HepG2 (cell line): ENCODE measurements around the gene SEC14L6. TPM values are rescaled to one million over a fixed set of nuclear protein-coding genes. Genes with fewer than 3 reads are reported as not detected.

Experiments used
- ARHGAP35 ChIP-seq: sonication (generic); formaldehyde crosslinking; IDR thresholded peaks from 2 replicates; pipeline ENCODE4 v1.9.0; 2022; ENCODE audit warnings: mild to moderate bottlenecking, inconsistent platforms, moderate library complexity, missing genetic modification reagents, borderline replicate concordance
- CREM ChIP-seq, 2 experiments: sonication (generic) in 1 of 2; formaldehyde crosslinking in 1 of 2; IDR thresholded peaks; 2 replicates each; pipeline versions ENCODE4 v1.4.0 to v1.6.1; 2016 to 2020; ENCODE audit warnings: antibody characterized with exemption in 1 of 2, mild to moderate bottlenecking in 1 of 2, missing genetic modification reagents in 1 of 2
- POLR2AphosphoS5 ChIP-seq: IDR thresholded peaks from 2 replicates; pipeline ENCODE4 v1.6.1; 2012; ENCODE audit warnings: low read depth, low read length
- RARA ChIP-seq: IDR thresholded peaks from 2 replicates; pipeline ENCODE4 v1.6.1; 2016; ENCODE audit warnings: missing genetic modification reagents, missing compliant biosample characterization
- RORA ChIP-seq: sonication (generic); formaldehyde crosslinking; IDR thresholded peaks from 2 replicates; pipeline ENCODE4 v1.5.0; 2020; ENCODE audit warnings: mild to moderate bottlenecking, missing genetic modification reagents, moderate library complexity
- SIN3A ChIP-seq: IDR thresholded peaks from 2 replicates; pipeline ENCODE4 v1.6.1; 2011; ENCODE audit warnings: low read depth, mild to moderate bottlenecking, control low read depth, low read length, borderline replicate concordance
- TAF1 ChIP-seq: sonication (generic); formaldehyde crosslinking; IDR thresholded peaks from 2 replicates; pipeline ENCODE4 v1.4.0; 2020; ENCODE audit warnings: missing genetic modification reagents
- YEATS4 ChIP-seq: sonication (generic); formaldehyde crosslinking; IDR thresholded peaks from 2 replicates; pipeline ENCODE4 v1.4.0; 2020; ENCODE audit warnings: missing genetic modification reagents, borderline replicate concordance
- ZFX ChIP-seq: sonication (generic); formaldehyde crosslinking; IDR thresholded peaks from 2 replicates; pipeline ENCODE4 v1.4.0; 2020; ENCODE audit warnings: mild to moderate bottlenecking, low read depth, missing genetic modification reagents, moderate library complexity
- polyA plus RNA-seq, 8 experiments: library from polyadenylated mRNA; depleted of rRNA in 3 of 8; stranded (reverse) in 7 of 8; unstranded in 1 of 8; fragments of >200 nt; fragmentation: Illumina TruSeq in 4 of 8; extraction: Trizol in 4 of 8; gene quantifications; 2 replicates each; pipeline versions ENCODE4 v1.2.1 to v1.2.3, GENCODE V29; 2011 to 2016; ENCODE audit warnings: low read depth in 4 of 8, missing spikeins in 1 of 8, mixed read lengths in 1 of 8; ENCODE audit not compliant: insufficient read depth in 1 of 8
- total RNA-seq, 5 experiments: library from RNA; depleted of rRNA; stranded (reverse); fragments of >200 nt; fragmentation: Illumina TruSeq; extraction: Trizol; gene quantifications; 2 replicates each; pipeline ENCODE4 v1.2.3, GENCODE V29; 2016; ENCODE audit warnings: low read depth in 1 of 5
- TF ChIP-seq, protein P1 (sequence below): IDR thresholded peaks from 2 replicates; pipeline ENCODE4 v1.6.1; 2016; ENCODE audit warnings: low read depth, control low read depth
- TF ChIP-seq, protein P2 (sequence below): sonication (generic); formaldehyde crosslinking; IDR thresholded peaks from 2 replicates; pipeline ENCODE4 v1.4.0; 2020; ENCODE audit warnings: missing genetic modification reagents
- TF ChIP-seq, protein P3 (sequence below): IDR thresholded peaks from 2 replicates; pipeline ENCODE4 v1.6.1; 2012; ENCODE audit warnings: low read depth, low read length, improper control_type of control experiment
- TF ChIP-seq, protein P4 (sequence below): sonication (generic); formaldehyde crosslinking; IDR thresholded peaks from 2 replicates; pipeline ENCODE4 v1.5.1; 2020; ENCODE audit warnings: missing genetic modification reagents, mild to moderate bottlenecking, borderline replicate concordance
- TF ChIP-seq, protein P5 (sequence below): IDR thresholded peaks from 2 replicates; pipeline ENCODE4 v1.6.1; 2016; ENCODE audit warnings: control low read depth
- TF ChIP-seq, protein P6 (sequence below): sonication (generic); formaldehyde crosslinking; IDR thresholded peaks from 2 replicates; pipeline ENCODE4 v1.5.1; 2020; ENCODE audit warnings: mild to moderate bottlenecking, missing genetic modification reagents, moderate library complexity

Gene SEC14L6
- total and polyA plus RNA-seq, 2 of the 13 experiments (the other 11 are each of a cell fraction or from before 2014, with no cell fraction given), result 0.09 to 9.3 TPM

DNA sequence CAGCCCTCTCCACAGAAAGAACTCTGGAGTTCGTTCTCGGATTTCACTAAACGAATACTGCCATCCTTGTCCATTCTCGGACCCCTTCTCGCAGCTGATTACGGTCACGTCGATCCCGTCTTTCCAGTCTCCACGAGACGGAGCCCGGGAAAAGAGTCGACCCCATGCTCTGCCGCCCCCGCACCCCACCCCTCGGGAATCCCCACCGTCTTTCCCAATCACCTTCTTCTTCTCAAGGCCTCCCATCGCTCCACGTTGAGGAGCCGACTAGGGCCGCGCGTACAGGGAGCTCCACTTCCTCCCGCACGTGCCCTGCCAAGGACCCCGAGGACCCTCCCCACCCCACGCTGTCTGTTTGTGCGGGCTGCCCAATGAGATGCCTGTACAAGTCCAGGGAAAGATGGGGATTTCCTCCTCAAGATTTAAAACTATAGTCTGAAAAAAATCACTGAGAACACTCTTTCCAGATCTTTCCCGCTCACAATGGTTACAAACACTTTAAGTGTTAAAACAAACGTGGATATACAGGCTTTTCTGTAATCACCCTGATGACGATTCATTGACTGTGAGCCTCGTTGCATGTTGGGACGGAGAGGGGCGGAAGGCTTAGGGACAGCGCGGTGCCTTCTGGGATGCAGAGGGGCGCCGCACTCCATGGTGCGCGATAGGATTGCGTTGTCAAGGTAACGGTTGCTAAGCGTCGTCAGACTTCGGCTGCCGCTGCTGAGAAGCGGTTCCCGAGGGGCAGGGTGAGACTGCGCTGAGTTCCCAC is 45.2 kb upstream of the SEC14L6 start, which contains the start of gene PES1 (continued):
- TF ChIP-seq, protein P1, sequence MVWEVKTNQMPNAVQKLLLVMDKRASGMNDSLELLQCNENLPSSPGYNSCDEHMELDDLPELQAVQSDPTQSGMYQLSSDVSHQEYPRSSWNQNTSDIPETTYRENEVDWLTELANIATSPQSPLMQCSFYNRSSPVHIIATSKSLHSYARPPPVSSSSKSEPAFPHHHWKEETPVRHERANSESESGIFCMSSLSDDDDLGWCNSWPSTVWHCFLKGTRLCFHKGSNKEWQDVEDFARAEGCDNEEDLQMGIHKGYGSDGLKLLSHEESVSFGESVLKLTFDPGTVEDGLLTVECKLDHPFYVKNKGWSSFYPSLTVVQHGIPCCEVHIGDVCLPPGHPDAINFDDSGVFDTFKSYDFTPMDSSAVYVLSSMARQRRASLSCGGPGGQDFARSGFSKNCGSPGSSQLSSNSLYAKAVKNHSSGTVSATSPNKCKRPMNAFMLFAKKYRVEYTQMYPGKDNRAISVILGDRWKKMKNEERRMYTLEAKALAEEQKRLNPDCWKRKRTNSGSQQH (CRISPR knock-in tag), result peak; percentile 64; the same call in 1 of the 2 replicates
- TF ChIP-seq, protein P2, sequence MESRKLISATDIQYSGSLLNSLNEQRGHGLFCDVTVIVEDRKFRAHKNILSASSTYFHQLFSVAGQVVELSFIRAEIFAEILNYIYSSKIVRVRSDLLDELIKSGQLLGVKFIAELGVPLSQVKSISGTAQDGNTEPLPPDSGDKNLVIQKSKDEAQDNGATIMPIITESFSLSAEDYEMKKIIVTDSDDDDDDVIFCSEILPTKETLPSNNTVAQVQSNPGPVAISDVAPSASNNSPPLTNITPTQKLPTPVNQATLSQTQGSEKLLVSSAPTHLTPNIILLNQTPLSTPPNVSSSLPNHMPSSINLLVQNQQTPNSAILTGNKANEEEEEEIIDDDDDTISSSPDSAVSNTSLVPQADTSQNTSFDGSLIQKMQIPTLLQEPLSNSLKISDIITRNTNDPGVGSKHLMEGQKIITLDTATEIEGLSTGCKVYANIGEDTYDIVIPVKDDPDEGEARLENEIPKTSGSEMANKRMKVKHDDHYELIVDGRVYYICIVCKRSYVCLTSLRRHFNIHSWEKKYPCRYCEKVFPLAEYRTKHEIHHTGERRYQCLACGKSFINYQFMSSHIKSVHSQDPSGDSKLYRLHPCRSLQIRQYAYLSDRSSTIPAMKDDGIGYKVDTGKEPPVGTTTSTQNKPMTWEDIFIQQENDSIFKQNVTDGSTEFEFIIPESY (CRISPR knock-in tag), result no peak
- TF ChIP-seq SIN3A (peak; percentile 84), ARHGAP35 (CRISPR knock-in tag) (0 out of 2 replicates have a peak, but pooled peaks have one; percentile 34), CREM (IDR thresholded peaks at IDR 0.05) (peak; percentile 99), CREM (CRISPR knock-in tag; IDR thresholded peaks at IDR 0.05) (peak; percentile 58; the same call in 1 of the 2 replicates), POLR2AphosphoS5 (peak; percentile 77), TAF1 (peak; percentile 39; the same call in 1 of the 2 replicates), YEATS4 (CRISPR knock-in tag) (peak; percentile 72), ZFX (CRISPR knock-in tag) (peak; percentile 88), RORA (no peak), RARA (CRISPR knock-in tag) (0 out of 2 replicates have a peak, but pooled peaks have one; percentile 7)
- TF ChIP-seq, protein P3, sequence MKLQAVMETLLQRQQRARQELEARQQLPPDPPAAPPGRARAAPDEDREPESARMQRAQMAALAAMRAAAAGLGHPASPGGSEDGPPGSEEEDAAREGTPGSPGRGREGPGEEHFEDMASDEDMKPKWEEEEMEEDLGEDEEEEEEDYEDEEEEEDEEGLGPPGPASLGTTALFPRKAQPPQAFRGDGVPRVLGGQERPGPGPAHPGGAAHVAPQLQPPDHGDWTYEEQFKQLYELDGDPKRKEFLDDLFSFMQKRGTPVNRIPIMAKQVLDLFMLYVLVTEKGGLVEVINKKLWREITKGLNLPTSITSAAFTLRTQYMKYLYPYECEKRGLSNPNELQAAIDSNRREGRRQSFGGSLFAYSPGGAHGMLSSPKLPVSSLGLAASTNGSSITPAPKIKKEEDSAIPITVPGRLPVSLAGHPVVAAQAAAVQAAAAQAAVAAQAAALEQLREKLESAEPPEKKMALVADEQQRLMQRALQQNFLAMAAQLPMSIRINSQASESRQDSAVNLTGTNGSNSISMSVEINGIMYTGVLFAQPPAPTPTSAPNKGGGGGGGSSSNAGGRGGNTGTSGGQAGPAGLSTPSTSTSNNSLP, result peak; percentile 90
- TF ChIP-seq, protein P4, sequence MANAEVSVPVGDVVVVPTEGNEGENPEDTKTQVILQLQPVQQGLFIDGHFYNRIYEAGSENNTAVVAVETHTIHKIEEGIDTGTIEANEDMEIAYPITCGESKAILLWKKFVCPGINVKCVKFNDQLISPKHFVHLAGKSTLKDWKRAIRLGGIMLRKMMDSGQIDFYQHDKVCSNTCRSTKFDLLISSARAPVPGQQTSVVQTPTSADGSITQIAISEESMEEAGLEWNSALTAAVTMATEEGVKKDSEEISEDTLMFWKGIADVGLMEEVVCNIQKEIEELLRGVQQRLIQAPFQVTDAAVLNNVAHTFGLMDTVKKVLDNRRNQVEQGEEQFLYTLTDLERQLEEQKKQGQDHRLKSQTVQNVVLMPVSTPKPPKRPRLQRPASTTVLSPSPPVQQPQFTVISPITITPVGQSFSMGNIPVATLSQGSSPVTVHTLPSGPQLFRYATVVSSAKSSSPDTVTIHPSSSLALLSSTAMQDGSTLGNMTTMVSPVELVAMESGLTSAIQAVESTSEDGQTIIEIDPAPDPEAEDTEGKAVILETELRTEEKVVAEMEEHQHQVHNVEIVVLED (CRISPR knock-in tag), result peak; percentile 88
- TF ChIP-seq, protein P5, sequence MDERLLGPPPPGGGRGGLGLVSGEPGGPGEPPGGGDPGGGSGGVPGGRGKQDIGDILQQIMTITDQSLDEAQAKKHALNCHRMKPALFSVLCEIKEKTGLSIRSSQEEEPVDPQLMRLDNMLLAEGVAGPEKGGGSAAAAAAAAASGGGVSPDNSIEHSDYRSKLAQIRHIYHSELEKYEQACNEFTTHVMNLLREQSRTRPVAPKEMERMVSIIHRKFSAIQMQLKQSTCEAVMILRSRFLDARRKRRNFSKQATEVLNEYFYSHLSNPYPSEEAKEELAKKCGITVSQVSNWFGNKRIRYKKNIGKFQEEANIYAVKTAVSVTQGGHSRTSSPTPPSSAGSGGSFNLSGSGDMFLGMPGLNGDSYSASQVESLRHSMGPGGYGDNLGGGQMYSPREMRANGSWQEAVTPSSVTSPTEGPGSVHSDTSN (CRISPR knock-in tag), result 0 out of 2 replicates have a peak, but pooled peaks have one; percentile 15
- TF ChIP-seq, protein P6, sequence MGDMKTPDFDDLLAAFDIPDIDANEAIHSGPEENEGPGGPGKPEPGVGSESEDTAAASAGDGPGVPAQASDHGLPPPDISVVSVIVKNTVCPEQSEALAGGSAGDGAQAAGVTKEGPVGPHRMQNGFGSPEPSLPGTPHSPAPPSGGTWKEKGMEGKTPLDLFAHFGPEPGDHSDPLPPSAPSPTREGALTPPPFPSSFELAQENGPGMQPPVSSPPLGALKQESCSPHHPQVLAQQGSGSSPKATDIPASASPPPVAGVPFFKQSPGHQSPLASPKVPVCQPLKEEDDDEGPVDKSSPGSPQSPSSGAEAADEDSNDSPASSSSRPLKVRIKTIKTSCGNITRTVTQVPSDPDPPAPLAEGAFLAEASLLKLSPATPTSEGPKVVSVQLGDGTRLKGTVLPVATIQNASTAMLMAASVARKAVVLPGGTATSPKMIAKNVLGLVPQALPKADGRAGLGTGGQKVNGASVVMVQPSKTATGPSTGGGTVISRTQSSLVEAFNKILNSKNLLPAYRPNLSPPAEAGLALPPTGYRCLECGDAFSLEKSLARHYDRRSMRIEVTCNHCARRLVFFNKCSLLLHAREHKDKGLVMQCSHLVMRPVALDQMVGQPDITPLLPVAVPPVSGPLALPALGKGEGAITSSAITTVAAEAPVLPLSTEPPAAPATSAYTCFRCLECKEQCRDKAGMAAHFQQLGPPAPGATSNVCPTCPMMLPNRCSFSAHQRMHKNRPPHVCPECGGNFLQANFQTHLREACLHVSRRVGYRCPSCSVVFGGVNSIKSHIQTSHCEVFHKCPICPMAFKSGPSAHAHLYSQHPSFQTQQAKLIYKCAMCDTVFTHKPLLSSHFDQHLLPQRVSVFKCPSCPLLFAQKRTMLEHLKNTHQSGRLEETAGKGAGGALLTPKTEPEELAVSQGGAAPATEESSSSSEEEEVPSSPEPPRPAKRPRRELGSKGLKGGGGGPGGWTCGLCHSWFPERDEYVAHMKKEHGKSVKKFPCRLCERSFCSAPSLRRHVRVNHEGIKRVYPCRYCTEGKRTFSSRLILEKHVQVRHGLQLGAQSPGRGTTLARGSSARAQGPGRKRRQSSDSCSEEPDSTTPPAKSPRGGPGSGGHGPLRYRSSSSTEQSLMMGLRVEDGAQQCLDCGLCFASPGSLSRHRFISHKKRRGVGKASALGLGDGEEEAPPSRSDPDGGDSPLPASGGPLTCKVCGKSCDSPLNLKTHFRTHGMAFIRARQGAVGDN (CRISPR knock-in tag), result peak; percentile 77
